ENCODE measurements around the gene FLYWCH2.
"Not testable (repeated sequence)": the region's sequence is repeated elsewhere in the genome, so short reads cannot be mapped to it uniquely, and the experiment has no call there.

The FLYWCH2 gene

GRCh38 chr16:2939968-2940367 is 57.0 kb downstream of the FLYWCH2 start:
- Histone ChIP-seq H3K4me3 (replicated peaks; ENCODE audit: low read depth, low read length) (no peak overlapping the region), H3K27me3 (replicated peaks; ENCODE audit: control insufficient read depth, insufficient read depth, low read length) (no peaks in the 10 kb centered on the region), H3K36me3 (ENCODE audit: control insufficient read depth, insufficient read depth, low read length) (peaks cover 19% of the 10 kb centered on the region)
- no peak for TF ChIP-seq CTCF (IDR thresholded peaks at IDR 0.05; ENCODE audit: insufficient read depth, low read length, poor library complexity, severe bottlenecking)
- DNase-seq (ENCODE audit: extremely low read depth, insufficient read length) = no peak

- H3K27me3 ChIP-seq (replicated peaks; ENCODE audit: control insufficient read depth, insufficient read depth, low read length) = no peaks in the 10 kb centered on the region
- DNase-seq (ENCODE audit: extremely low read depth, insufficient read length) = no peak
- no peak for TF ChIP-seq CTCF (IDR thresholded peaks at IDR 0.05; ENCODE audit: insufficient read depth, low read length, poor library complexity, severe bottlenecking)
- H3K36me3 ChIP-seq (ENCODE audit: control insufficient read depth, insufficient read depth, low read length) = peaks cover 13% of the 10 kb centered on the region
- H3K4me3 ChIP-seq (replicated peaks; ENCODE audit: low read depth, low read length) = no peak overlapping the region
These were observed 59.0 kb downstream of the FLYWCH2 start for GRCh38 chr16:2942045-2942444.

- H3K36me3 ChIP-seq (ENCODE audit: control insufficient read depth, insufficient read depth, low read length); H3K27me3 ChIP-seq (replicated peaks; ENCODE audit: control insufficient read depth, insufficient read depth, low read length); H3K4me3 ChIP-seq (replicated peaks; ENCODE audit: low read depth, low read length); DNase-seq (ENCODE audit: extremely low read depth, insufficient read length): not testable (repeated sequence)
These were observed 60.7 kb downstream of the FLYWCH2 start for GRCh38 chr16:2943716-2944115.

GRCh38 chr16:2946649-2947048 is 63.6 kb downstream of the FLYWCH2 start:
- Histone ChIP-seq H3K36me3 (ENCODE audit: control insufficient read depth, insufficient read depth, low read length) (no peaks in the 10 kb centered on the region), H3K27me3 (replicated peaks; ENCODE audit: control insufficient read depth, insufficient read depth, low read length) (no peaks in the 10 kb centered on the region), H3K4me3 (replicated peaks; ENCODE audit: low read depth, low read length) (no peak overlapping the region)
- no peak for TF ChIP-seq CTCF (IDR thresholded peaks at IDR 0.05; ENCODE audit: insufficient read depth, low read length, poor library complexity, severe bottlenecking)
- DNase-seq (ENCODE audit: extremely low read depth, insufficient read length) = no peak

Measured in GM06990 (cell line).